ENCODE measurements around the gene CCDC141. TPM values are rescaled to one million over a fixed set of nuclear protein-coding genes. Genes with fewer than 3 reads are reported as not detected.

CCDC141 gene
- total RNA-seq, 4 donors from 2014 or later, result 1.6 to 10.3 (median 5.3) TPM

DNA sequence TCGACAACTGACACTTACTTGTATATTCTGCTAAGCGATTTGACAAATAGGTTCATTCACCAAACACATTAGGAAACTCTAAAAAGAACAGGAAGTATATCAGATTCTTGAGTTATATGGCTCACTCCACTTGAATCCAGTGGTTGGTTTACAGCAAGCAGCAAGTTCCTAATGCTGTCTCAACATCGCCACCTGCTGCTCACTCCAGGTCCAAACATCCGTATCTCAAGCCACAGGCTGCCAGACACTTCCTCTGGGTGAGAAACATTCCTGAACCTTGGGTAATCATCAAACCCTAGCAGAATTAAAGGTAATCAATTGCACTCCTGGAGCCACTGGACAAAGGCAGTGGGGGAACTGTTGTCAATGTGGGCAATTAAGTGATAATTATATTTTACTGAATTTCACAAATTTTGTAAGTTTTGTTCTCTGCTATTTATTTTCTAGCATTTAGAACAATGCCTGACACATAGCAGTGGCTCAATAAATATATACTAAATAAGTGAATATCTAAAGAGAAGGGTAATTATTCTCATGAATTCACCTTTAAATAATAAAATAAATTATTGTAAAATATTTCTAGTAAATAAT, 135.6 kb downstream of the CCDC141 start:
- 22 to 25% methylated on average over 3 to 4 of the region's 4 CpGs for WGBS, 2 donors (ENCODE audit: low coverage in 1 of 2)
- Histone ChIP-seq H3K4me1 (no peaks in the 10 kb centered on the region), H3K27me3 (no peaks in the 10 kb centered on the region), H3K36me3 (no peaks in the 10 kb centered on the region), H3K9me3 (no peaks in the 10 kb centered on the region), H3K27ac (no peak overlapping the region), H3K4me3 (no peak overlapping the region)
- ATAC-seq, result peak; percentile 78
- no peak for TF ChIP-seq POLR2A (IDR thresholded peaks at IDR 0.05)
- TF ChIP-seq, protein P1, sequence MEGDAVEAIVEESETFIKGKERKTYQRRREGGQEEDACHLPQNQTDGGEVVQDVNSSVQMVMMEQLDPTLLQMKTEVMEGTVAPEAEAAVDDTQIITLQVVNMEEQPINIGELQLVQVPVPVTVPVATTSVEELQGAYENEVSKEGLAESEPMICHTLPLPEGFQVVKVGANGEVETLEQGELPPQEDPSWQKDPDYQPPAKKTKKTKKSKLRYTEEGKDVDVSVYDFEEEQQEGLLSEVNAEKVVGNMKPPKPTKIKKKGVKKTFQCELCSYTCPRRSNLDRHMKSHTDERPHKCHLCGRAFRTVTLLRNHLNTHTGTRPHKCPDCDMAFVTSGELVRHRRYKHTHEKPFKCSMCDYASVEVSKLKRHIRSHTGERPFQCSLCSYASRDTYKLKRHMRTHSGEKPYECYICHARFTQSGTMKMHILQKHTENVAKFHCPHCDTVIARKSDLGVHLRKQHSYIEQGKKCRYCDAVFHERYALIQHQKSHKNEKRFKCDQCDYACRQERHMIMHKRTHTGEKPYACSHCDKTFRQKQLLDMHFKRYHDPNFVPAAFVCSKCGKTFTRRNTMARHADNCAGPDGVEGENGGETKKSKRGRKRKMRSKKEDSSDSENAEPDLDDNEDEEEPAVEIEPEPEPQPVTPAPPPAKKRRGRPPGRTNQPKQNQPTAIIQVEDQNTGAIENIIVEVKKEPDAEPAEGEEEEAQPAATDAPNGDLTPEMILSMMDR (IDR thresholded peaks at IDR 0.05), result peak; percentile 74 to 85 (median 76)

GRCh38 chr2:178913049-178913441, 136.9 kb downstream of the CCDC141 start:
- Histone ChIP-seq H3K36me3 (no peaks in the 10 kb centered on the region), H3K27me3 (no peaks in the 10 kb centered on the region), H3K9me3 (no peaks in the 10 kb centered on the region), H3K4me1 (no peaks in the 10 kb centered on the region), H3K4me3 (no peak overlapping the region), H3K27ac (no peak overlapping the region)
- no peak for ATAC-seq
- TF ChIP-seq POLR2AphosphoS5 (IDR thresholded peaks at IDR 0.05) (no peak), POLR2A (IDR thresholded peaks at IDR 0.05) (no peak), EP300 (IDR thresholded peaks at IDR 0.05) (no peak)
- TF ChIP-seq, protein P1 (IDR thresholded peaks at IDR 0.05), result no peak
- 100% methylated on average over 1 of the region's 1 CpG; no CpG with 5 or more reads in 1 of the 2 donors for WGBS, 2 donors (ENCODE audit: low coverage in 1 of 2)

DNA sequence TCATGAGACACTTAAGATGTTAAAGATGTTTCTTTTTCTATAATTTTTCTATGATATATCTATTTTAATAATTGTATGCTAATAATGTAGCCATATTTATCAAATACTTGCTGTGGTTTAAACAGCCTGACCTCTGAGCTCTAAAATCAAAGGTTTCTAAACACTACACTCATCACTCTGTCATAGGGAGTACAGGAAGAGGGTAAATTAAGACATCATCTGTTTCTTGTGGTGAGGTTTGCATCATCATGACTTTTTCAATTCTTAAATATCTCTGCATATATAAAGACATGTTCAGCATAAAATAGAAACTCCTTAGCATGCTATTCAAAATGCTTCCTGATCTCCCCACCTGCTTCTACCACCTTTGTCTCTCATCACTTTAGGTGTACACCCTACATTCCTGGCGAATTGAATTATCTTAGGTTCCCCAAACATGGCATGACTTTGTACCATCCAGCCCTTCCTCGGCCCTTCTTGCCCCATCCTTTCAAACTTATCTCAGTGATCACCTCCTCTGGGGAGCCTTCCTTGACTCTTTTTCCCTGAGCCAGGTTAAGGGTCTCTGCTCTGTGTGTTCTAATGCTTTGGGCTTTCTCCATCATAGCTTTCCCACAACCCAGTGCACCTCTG, 137.4 kb downstream of the CCDC141 start:
- Histone ChIP-seq H3K9me3 (no peaks in the 10 kb centered on the region), H3K4me3 (no peak overlapping the region), H3K27ac (no peak overlapping the region), H3K36me3 (no peaks in the 10 kb centered on the region), H3K27me3 (no peaks in the 10 kb centered on the region), H3K4me1 (no peaks in the 10 kb centered on the region)
- TF ChIP-seq EP300 (IDR thresholded peaks at IDR 0.05) (no peak), POLR2A (IDR thresholded peaks at IDR 0.05) (no peak), POLR2AphosphoS5 (IDR thresholded peaks at IDR 0.05) (no peak)
- TF ChIP-seq, protein P1 (IDR thresholded peaks at IDR 0.05), result no peak
- 84% methylated on average over 2 of the region's 2 CpGs; no CpG with 5 or more reads in 1 of the 2 donors for WGBS, 2 donors (ENCODE audit: low coverage in 1 of 2)
- no peak for ATAC-seq

DNA sequence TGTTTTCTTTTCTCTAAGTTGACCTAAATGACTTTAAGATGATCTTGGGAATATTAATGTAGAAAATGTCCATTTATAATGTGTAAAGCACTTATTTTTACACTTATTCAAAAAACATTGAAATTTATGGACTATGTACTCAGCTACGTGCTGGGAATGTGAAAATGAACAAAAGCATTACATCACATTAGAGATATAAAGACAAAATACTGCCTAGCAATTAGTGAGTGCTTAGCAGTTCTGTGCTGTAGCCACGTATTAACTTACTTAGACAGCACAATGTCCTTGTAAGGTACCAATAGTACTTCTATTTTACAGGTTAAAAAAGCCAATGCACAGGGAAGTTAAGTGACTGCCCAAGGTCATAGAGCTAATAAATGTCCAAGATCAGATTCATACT, 138.9 kb downstream of the CCDC141 start:
- Histone ChIP-seq H3K4me3 (no peak overlapping the region), H3K4me1 (no peaks in the 10 kb centered on the region), H3K27ac (no peak overlapping the region), H3K9me3 (no peaks in the 10 kb centered on the region), H3K36me3 (no peaks in the 10 kb centered on the region), H3K27me3 (no peaks in the 10 kb centered on the region)
- TF ChIP-seq, protein P1 (IDR thresholded peaks at IDR 0.05), result no peak
- no peak for TF ChIP-seq POLR2A (IDR thresholded peaks at IDR 0.05)
- no peak for TF ChIP-seq POLR2AphosphoS5 (IDR thresholded peaks at IDR 0.05)
- no peak for TF ChIP-seq EP300 (IDR thresholded peaks at IDR 0.05)
- WGBS, 2 donors (ENCODE audit: low coverage in 1 of 2), result 55 to 61% methylated on average over 2 of the region's 2 CpGs
- ATAC-seq, result no peak

- Histone ChIP-seq H3K9me3 (no peaks in the 10 kb centered on the region), H3K27ac (no peak overlapping the region), H3K4me1 (no peaks in the 10 kb centered on the region), H3K36me3 (no peaks in the 10 kb centered on the region), H3K4me3 (no peak overlapping the region), H3K27me3 (no peaks in the 10 kb centered on the region)
- no peak for ATAC-seq
- 79 to 89% methylated on average over 5 of the region's 5 CpGs for WGBS, 2 donors (ENCODE audit: low coverage in 1 of 2)
- TF ChIP-seq POLR2A (IDR thresholded peaks at IDR 0.05) (no peak), POLR2AphosphoS5 (IDR thresholded peaks at IDR 0.05) (no peak), EP300 (IDR thresholded peaks at IDR 0.05) (no peak)
- TF ChIP-seq, protein P1 (IDR thresholded peaks at IDR 0.05), result no peak
Measured at GRCh38 chr2:178910005-178910404, 139.9 kb downstream of the CCDC141 start.
